Urothelium cell line (cell line): ENCODE data around the gene COPS2.
"Not testable (repeated sequence)": the region's sequence is repeated elsewhere in the genome, so short reads cannot be mapped to it uniquely, and the experiment has no call there.

Experiments
- DNase-seq: peaks from one replicate; pipeline ENCODE4 v3.0.0; 2011; ENCODE audit warnings: low spot score, mixed read lengths
- FAIRE-seq: peaks from 2 replicates; lab custom pipeline; 2011; peaks lifted over from hg19 to GRCh38; lab: Jason Lieb, UNC

Gene COPS2

DNA sequence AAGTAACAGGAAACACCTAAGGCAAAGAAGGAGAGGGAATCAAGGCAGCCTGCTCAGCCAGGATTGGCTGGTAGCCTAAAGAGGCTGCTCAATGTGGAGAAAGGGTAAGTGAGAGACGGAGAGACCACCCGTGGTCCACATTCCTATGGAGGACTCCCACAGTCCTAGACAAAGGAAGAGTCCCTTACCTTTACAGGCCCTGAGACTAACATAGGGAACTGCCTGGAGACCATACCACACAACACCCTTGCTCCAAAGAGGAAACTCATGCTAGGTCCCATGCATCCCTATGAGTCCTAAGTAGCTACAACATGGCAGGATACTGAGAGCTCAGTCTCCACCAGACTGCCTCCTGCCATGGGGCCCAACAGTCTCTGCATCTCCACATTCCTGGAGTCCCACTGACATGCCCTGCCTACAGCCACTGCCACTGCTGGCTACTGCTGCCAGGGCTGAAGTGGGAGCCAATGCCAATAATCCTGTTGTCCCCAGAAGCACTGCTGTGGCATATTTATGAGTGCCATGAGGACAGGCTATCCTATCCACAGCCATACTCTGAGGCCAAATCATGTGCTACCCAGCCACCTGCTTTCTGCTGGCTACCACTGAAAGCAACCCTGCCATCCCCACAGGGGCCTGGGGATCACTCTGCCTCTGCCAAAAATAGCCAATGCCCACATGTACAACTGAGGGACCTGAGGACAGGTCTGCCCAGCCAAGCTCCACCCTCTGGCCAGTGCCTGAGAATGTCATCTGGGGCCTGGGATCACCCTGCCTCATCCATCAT is 45.0 kb downstream of the COPS2 start:
- FAIRE-seq, result no peak

DNA sequence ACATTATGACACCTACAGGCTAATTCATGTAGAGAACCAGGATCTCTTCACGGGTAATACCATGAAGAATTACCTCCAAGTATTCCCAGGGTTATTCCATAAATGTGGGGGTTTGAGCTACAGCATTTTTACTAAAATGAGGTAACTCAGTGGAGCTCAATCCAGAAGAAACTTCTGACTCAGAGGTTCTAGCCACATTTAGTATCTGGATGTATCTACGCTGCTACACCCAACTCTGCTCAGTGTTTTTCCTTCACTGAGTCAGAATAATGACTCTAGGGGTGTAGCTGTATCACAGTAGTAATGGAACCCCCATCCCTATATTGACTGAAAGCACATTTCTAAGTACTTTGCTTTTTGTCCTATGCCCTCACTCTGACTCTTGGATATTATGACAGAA is 52.4 kb downstream of the COPS2 start:
- FAIRE-seq (no peak), DNase-seq (no peak)

More for the DNA sequence above, 45.0 kb downstream of the COPS2 start:
- DNase-seq, result no peak

DNA sequence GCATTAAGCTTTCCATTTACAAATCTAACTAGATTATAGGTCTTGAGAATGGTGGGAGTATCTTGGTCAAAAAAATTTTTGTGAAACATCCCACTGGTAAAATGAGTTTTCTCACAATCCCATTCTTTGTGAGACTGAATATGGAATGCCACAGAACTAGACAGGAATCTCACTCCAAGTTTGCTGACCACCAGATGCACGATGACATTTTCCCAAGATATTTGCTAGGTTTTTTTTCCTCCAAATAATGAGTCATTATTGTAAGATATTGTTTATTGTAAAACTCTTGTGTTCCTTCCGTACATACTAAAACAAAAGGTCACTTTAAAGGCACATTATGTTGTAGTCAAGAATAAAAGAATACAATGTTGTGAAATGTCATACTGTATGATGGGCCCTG is 53.9 kb downstream of the COPS2 start:
- FAIRE-seq (no peak), DNase-seq (no peak)

DNA sequence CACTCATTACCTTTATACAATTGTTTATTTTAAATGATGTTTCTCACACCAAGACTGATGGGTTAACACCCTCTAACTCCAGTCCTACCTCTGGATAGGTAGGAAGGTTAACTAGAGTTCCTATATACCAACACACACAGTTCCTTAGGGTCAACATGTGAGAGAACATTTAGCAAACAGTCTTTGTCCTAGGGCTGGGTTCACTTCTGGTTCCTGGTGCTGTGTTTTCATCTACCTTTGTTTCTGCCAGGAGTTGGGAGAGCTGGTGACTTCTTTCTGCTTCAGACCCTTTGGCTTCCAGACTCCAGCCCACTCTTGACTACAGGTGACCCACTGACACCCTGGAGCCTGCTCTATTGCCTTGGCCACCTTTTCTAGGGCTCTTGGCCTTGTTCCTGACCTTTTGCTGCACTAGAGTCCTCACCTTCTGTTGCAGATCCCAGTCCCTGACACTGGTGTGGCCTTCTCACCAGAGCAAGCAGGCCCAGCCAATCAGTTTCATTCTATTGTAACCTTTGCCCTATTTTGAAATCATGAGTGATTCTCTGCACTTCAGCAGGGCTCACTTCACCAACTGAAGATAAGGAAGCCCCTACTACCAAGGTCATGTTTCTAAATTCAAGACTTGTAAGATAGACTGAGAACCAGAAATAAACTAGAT is 59.2 kb downstream of the COPS2 start:
- DNase-seq (no peak), FAIRE-seq (no peak)

DNA sequence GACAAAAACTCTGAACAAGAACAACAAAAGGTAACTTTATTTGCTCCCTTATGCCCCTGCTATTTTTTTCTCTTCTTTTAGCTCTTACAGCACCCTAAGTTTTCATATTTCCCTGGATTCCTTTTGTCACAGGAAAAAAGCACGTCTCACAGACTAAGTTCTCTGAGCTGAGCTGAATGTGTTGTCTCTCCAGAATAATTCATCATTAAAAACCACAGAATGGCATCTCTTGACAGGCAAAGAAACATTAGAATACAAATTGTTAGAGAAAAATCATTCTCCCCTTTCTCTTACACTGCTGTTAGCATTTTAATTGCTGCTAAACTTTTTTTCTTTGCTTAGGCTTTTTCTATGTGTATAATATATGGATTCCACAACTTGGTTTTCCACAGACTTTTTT is 60.5 kb downstream of the COPS2 start:
- no peak for FAIRE-seq
- no peak for DNase-seq

DNA sequence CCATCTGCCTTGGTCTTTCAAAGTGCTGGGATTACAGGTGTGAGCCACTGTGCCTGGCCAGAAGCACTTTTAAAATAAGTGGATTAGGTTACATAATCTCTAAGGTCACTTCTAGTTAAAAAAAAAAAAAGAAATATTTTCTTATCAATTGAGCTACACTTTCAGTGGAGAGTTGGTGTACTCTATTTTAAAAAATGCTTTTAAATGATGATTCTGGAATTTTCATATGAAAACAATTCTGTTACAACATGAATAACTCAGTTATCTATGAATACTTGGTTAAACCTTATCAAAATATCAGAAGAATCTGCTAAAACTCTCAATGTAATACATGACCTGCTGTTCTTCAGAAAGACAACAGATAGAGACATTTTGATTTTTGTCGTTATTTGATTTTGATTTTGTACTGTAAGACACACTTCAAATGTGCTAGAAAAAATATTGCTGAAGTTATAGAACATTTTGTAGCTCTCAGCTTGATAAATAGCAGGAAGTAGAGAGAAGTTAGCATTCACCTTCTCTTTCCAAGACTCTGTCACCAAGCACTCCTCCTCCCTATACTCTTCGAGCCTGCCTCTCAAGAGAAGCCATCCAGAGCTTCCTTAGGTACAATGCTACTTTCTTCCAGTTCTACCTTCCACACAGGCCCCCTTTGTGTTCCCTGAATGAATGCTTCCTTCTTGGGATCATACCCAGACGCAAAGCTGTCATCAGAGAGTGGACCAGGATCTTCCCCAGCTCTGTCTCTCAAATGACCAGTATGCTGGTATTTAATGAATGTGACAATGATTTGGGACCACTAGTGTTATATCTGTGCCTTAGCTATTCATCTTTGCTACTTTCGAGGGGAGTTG is 61.9 kb downstream of the COPS2 start:
- FAIRE-seq, result no peak
- DNase-seq, result no peak

DNA sequence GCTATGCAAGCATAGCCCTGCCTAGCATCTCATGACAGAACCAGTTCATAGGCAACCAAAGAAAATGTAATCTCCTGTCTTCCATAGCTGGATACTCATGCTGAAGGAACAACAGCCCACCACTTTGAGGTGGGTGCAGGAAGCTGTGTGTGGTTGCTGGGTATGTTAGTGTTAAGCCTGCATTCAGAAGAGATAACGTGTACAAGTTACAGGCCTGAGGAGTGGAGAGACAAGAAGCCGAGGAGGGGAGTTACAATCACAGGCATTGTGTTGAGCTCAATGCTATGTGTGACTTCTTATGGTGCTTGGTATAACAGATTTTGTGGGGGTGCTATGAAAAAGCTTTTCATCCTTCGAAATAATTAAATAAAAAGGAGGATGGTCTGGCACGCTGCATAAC is 66.4 kb downstream of the COPS2 start:
- FAIRE-seq (no peak), DNase-seq (no peak)

DNA sequence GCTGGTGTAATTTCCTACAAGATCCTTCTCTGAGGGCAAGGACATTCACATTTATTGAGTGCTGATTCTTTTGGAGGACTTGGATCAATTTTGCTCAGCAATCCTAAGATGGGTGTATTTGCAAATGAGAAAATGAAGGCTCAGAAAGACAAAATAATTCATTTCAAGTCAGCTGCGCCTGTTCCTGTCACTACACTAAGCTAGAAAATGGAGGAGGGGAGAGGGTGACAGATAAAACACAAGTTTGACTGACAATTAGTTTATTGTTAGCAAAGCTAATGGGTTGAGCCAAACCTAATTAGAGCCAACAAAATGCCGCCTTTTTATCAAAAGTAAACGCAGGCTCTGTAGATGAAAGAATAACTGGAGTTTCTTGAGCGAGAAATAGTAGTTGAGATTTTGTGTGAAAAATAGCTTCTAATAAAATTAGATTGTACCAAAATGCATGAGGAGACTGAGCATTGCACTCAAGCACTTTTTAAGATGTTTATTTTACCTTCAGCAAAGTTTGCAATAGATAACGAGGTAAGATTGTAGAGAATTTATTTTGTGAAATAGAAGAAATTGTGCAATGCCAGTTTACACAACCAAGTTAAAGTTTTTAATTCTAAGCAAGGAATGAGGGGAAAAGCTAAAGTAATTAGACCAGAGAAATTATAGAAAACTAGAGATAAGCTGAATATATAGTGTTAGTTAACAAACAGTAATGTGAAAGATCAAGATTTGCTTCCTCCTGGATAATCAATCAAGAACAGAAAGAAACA is 69.5 kb downstream of the COPS2 start:
- FAIRE-seq, result no peak

DNA sequence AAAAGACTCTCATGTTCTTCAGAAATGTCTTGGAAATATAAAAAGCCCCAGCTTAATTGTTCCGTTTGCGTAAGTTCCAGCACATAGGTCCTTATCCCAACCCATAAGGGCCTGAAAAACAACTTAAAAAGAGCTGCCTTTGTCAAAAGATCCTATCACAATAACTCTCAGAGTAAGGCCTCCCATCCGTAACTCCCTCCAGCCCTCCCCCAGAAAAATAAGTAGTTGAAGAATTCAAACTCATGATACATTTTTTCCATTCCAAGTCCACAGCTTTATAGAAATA is 71.2 kb downstream of the COPS2 start:
- no peak for DNase-seq
- no peak for FAIRE-seq

More for the DNA sequence above, 69.5 kb downstream of the COPS2 start:
- DNase-seq, result no peak

DNA sequence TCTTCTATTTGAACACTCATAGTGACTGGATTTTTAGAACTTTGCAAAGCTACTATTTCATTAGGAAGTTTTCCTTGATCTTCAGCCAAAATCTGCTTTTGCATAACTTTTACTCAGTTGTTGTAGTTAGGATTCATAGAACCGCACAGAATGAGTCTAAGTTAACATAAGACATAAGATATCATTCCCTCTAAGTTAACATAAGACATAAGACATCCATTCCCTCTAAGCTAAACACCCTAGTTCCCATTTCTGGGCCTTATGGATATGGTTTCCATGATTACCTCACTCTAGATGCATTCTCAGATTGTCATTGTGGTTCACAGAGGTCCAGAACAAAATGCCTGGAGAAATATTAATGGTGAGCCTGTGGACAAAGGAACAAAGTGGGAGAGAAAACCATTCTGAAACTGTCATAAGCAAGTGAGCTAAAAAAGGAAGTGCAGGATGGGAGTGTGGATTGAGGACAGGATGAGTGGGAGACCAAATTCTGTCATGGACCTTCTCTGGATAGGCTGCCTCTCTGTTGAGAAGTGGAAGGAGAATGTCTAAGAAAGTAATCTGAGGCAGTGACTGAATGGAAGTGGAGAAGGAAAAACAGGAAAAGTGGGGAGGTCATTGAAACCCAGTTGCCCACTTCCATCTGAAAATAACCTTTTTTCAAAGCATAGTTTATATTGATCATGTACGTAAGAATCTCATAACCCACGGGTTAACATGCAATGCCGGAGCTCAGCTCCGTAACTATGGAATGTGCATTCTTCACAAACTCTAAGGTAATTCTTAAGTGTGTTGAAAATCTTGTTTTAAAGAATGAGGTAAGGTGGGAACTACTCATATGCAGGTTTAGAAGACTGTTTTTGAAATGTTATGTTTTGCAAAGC is 71.8 kb downstream of the COPS2 start:
- FAIRE-seq (no peak), DNase-seq (no peak)

DNA sequence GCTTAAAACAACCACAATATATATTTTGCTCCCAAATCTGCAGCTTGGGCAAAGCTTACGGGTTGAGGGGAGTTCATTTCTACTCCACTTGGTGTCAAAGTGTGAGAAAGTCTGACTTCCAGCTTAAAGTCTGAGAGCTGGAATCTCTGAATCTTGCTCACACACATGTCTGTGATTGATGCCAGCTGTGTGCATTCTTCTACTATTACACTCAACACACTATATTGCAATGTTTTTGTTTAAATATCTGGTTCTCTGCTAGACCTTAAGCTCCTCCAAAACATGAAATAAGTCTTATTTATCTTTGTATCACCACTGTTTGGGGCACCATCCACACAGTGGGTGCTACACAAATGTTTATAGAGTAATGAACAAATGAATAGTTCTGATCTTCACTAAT is 72.4 kb downstream of the COPS2 start:
- no peak for FAIRE-seq
- no peak for DNase-seq

DNA sequence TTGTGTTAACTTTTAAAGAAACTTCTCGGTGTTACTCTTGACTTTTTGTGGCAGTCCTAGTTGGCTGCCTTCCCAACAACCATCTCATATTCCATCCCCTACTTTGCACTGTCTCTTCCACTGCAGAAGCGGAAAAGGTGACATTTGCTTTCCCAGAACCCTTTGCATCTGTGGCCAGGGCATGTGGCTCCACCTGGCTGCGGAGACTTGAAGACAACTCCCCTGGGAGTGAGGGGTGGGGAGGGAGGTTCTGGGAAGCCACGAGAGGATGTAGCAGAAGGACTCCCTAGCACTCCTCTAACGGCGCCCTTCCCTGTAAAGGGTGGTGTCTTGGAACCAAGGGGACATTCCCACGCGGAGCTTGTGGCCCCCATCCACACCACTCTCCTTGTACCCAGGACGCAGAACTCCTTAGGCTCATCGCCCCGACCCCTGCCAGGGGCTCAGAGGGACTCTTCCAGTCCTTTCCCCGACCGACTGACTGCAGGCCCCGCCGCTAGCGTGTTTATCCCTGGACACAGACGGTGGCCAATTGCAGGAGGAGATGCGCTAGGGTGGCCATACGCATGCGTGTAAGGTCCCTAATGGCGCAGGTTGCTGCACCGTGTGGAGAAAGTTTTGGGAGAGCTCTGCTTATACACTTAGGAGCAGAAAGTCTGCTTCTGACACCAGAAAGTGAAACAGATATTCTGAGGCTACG is 75.9 kb downstream of the COPS2 start:
- FAIRE-seq (no peak), DNase-seq (peak; percentile 5)

DNA sequence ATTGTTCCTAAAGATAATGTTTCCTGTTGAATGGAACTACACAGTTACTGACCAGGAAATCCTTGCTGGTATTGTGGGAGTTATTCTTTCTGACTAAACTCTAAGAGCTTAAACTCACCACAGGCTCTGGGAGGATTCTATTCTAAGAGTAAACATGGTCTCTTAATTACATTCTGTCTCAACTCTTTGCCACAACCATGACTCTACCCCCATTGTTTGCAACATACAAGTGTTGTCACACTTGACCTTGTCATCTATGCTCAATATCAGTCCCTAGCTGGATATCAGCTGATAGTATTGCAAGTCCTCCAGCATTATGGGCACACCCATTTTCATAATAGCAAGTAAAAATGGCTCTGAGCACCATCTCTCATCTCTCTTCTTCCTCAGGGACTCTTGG is 79.5 kb downstream of the COPS2 start:
- no peak for FAIRE-seq
- no peak for DNase-seq

DNA sequence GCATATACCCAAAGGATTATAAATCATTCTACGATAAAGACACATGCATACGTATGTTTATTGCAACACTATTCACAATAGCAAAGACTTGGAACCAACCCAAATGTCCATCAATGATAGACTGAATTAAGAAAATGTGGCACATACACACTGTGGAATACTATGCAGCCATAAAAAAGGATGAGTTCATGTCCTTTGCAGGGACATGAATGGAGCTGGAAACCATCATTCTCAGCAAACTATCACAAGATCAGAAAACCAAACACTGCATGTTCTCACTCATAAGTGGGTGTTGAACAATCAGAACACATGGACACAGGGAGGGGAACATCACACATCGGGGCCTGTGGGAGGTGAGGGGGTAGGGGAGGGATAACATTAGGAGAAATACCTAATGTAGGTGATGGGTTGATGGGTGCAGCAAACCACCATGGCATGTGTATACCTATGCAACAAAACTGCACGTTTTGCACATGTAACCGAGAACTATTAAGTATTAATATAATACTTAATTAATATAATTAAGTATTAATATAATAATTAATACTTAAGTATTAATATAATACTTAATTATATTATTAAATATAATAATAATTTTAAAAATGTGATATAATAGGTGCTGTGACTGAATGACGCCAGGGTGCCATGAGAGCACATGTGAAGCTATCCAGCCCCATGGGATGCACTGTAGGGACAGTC is 80.7 kb downstream of the COPS2 start:
- not testable (repeated sequence) for FAIRE-seq

More for the DNA sequence above, 80.7 kb downstream of the COPS2 start:
- DNase-seq, result not testable (repeated sequence)
